Astrocyte of the spinal cord (primary cell): ENCODE results near the gene RTP4.

Source experiments
- DNase-seq: peaks from one replicate; pipeline ENCODE4 v3.0.0; 2011; ENCODE audit warnings: low read depth, low spot score
- H3K4me3 ChIP-seq: 2 replicates; pipeline ENCODE4 v1.5.1; 2011; ENCODE audit warnings: low read depth, mild to moderate bottlenecking, low read length, moderate library complexity
- in situ Hi-C: cut with HindIII; loops from 2 replicates; pipeline ENCODE4 v1.10.0; 2017; ENCODE audit warnings: low sequenced_read_pairs
- TF ChIP-seq, protein P1 (sequence below): IDR thresholded peaks from 2 replicates; pipeline ENCODE4 v1.5.1; 2012; ENCODE audit warnings: low read depth, mild to moderate bottlenecking, low read length, inconsistent platforms

The RTP4 gene

DNA sequence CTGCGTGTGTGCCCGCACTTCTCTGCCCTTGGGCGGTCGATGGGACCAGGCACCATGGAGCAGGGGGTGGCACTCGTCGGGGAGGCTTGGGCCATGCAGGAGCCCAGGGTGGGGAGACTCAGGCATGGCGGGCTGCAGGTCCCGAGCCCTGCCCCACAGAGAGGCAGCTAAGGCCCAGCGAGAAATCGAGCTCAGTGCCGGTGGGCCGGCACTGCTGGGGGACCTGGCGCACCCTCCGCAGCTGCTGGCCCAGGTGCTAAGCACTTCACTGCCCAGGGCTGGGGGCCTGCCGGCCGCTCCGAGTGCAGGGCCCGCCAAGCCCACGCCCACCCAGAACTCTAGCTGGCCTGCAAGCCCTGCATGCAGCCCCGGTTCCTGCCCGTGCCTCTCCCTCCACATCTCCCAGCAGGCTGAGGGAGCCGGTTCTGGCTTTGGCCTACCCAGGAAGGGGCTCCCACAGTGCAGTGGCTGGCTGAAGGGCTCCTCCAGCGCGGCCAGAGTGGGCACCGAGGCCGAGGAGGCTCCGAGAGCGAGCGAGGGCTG lies 553 bp upstream of the RTP4 start:
- H3K4me3 ChIP-seq, result no peak overlapping the region
- DNase-seq, result no peak
- in situ Hi-C loops, result no loop called here
- TF ChIP-seq, protein P1, sequence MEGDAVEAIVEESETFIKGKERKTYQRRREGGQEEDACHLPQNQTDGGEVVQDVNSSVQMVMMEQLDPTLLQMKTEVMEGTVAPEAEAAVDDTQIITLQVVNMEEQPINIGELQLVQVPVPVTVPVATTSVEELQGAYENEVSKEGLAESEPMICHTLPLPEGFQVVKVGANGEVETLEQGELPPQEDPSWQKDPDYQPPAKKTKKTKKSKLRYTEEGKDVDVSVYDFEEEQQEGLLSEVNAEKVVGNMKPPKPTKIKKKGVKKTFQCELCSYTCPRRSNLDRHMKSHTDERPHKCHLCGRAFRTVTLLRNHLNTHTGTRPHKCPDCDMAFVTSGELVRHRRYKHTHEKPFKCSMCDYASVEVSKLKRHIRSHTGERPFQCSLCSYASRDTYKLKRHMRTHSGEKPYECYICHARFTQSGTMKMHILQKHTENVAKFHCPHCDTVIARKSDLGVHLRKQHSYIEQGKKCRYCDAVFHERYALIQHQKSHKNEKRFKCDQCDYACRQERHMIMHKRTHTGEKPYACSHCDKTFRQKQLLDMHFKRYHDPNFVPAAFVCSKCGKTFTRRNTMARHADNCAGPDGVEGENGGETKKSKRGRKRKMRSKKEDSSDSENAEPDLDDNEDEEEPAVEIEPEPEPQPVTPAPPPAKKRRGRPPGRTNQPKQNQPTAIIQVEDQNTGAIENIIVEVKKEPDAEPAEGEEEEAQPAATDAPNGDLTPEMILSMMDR, result no peak

- TF ChIP-seq, protein P1, result no peak
- no peak for DNase-seq
- in situ Hi-C loops, result no loop called here
- H3K4me3 ChIP-seq, result no peak overlapping the region
Observed at GRCh38 chr3:187369089-187369447, 883 bp downstream of the RTP4 start.

DNA sequence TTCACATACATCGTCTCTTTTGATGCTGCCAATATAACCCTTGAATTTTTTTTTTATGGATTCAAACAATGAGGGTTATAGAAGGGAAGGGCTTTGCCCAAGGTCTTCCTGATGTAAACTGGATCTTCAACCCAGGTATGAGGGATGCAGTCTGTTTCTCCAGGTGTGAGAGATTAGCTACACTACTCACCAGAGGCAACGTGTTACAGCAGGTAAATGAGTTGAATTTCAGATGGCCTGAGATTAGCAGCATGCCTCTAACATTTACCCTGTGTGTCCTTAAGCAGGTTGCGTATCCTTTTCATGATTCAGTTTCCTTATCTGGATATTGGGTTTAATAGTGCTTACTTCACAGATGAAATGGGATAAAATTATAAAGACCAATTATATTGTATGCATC lies 1.9 kb downstream of the RTP4 start:
- in situ Hi-C loops, result no loop called here
- no peak for DNase-seq

DNA sequence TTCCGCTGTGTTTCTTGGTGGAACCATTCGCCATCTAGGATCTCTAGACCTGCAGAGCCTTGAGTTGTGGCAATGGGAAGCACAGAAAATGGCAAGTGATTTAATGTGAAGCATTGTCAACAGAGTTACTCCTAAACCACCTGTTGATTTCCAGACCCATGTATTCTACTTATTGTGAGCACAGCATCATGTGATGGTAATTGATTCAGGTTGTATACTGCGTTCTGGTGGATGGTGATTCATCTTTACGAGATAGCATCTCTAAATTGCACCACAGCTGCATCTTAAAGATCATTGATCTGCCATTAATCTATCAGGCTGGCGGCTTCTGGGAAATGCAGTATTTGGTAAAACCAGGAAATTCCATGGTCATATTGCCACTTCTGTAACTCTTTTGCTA lies 7.4 kb downstream of the RTP4 start:
- no peak for DNase-seq
- H3K4me3 ChIP-seq, result no peak overlapping the region
- in situ Hi-C loops, result no loop called here
- TF ChIP-seq, protein P1, result no peak

More for the DNA sequence above, 1.9 kb downstream of the RTP4 start:
- H3K4me3 ChIP-seq, result no peak overlapping the region
- TF ChIP-seq, protein P1, result no peak

DNA sequence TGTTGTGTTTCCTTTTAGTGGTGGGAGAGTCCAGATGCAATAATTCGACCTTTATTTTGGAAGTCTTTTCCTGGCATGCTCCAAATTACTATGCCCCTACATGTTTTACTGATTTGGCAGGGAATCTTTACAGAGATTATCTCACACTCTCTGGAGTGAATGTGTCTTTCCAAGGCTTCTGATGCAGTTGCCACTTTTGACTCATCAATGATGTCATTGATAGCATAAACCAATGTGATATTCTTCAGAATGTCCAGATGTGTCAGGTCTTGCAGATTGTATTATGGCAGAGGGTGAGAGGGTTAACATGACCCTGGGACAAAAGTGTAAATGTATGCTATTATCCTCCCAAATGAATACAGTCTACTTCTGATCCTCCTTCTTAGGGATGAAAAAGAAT lies 9.7 kb downstream of the RTP4 start:
- TF ChIP-seq, protein P1, result no peak

DNA sequence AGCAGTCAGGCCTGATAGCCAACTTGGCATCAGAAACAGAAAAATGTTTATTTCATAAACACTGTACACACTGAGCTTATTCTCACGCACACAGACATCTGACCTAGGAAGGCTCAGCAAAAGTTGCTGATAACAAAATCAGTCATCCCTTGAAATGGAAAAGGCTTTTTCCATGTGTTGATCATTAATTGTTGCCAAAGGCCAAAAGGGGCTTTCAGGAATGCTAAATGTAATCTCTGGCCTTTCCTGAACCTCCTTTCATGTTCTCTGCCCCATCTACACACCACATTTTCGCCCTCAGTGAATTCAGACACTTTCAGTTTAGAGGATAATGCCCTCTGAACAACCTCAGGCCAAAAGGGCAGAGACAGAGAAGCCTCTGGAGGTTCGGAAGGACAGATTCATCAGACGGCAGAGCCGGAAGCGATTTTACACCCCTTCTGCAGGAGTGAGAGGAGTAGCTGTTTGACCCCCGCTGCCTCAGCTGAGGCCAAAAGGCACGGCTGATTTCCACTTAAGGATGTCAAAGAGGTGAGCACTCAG lies 14.5 kb downstream of the RTP4 start:
- in situ Hi-C loops, result no loop called here
- TF ChIP-seq, protein P1, result no peak
- DNase-seq, result no peak
- H3K4me3 ChIP-seq, result no peak overlapping the region

More for the DNA sequence above, 9.7 kb downstream of the RTP4 start:
- in situ Hi-C loops, result no loop called here
- no peak for DNase-seq
- H3K4me3 ChIP-seq, result no peak overlapping the region
